Pancreas (tissue), 10 donors: Measurements from ENCODE around the gene RTEL1. TPM values are rescaled to one million over a fixed set of nuclear protein-coding genes. Genes with fewer than 3 reads are reported as not detected.

Experiments
- ATAC-seq, 4 donors: fragments of 200-7000 bp; cut with Tn5 transposase; one replicate each; pipeline versions ENCODE4 v1.8.0 to v1.9.1; 2020; ENCODE audit warnings: mild to moderate bottlenecking in 4 of 4, moderate library complexity in 4 of 4
- DNase-seq, 6 donors: peaks; one replicate each; pipeline ENCODE4 v3.0.0-alpha.2; 2020
- FAIRE-seq: peaks from 2 replicates; lab custom pipeline; 2012; peaks lifted over from hg19 to GRCh38; lab: Jason Lieb, UNC
- H3K27ac ChIP-seq, 4 donors: fragments of 200-600 bp; sonication (generic); 1 replicate in 3 of 4; 2 replicates in 1 of 4; pipeline versions ENCODE4 v1.5.0 to v1.8.0; 2020
- H3K27me3 ChIP-seq, 4 donors: fragments of 200-600 bp; one replicate each; pipeline ENCODE4 v1.8.0; 2021
- H3K36me3 ChIP-seq, 3 donors: fragments of 200-600 bp; sonication (generic) in 1 of 3; one replicate each; pipeline versions ENCODE4 v1.5.0 to v1.8.0; 2020 to 2021
- H3K4me1 ChIP-seq, 3 donors: fragments of 200-600 bp; one replicate each; pipeline ENCODE4 v1.8.0; 2021
- H3K4me3 ChIP-seq, 4 donors: fragments of 200-600 bp; sonication (generic) in 2 of 4; one replicate each; pipeline versions ENCODE4 v1.5.0 to v1.8.0; 2020 to 2021
- H3K9me3 ChIP-seq, 4 donors: fragments of 200-600 bp; one replicate each; pipeline ENCODE4 v1.8.0; 2021
- WGBS, 2 donors: extraction: QIAGEN DNeasy Blood & Tissue Kit; methylation state at CpG; one replicate each; pipeline ENCODE4 v1.1.7; 2013; 5-methylcytosine and 5-hydroxymethylcytosine counted together
- intact Hi-C, 3 donors: fragments of 100-400 bp; cut with DNase I; formaldehyde crosslinking; loops; one replicate each; pipeline versions ENCODE4 v1.11.1 to v1.14.2; 2022
- polyA plus RNA-seq, 2 donors: library from polyadenylated mRNA; stranded (reverse); fragments of 200-250 nt; gene quantifications; one replicate each; pipeline ENCODE4 v1.2.3, GENCODE V29; 2013
- total RNA-seq, 6 donors: library from RNA; stranded (reverse); fragmentation: NEBNext Ultra II Directional in 4 of 6; extraction: Animal tissue kit (Norgen Biotek cat#: 25700) in 4 of 6; gene quantifications; one replicate each; pipeline versions ENCODE4 v1.2.1 to v1.2.4, GENCODE V29; 2021 to 2023
- TF ChIP-seq, protein P1 (sequence below), 4 donors: fragments of 200-600 bp; sonication (generic) in 3 of 4; IDR thresholded peaks; one replicate each; pipeline versions ENCODE4 v1.5.0 to v1.8.0; 2021; ENCODE audit warnings: antibody characterized with exemption in 4 of 4
- donor health status: healthy with polysubstance abuse.
- donor health status: DM: no; HTN: no; CAD: no; lungs with moderate emphysema.
- donor health status: DM: no; HTN: no; CAD: no.
- donor health status: control.
- donor health status: control.
- donor health status: Bipolar disorder and iron deficiency.
- donor health status: DM: yes; HTN: yes; CAD: no.
- donor health status: DM: no; HTN: no; CAD: no.
- donor health status: DM: no; HTN: no; CAD: no.
- donor health status: DM: yes; HTN: yes; CAD: no.

RTEL1 gene
- total and polyA plus RNA-seq, 8 donors = 10.5 to 36.6 (median 15.0) TPM

DNA sequence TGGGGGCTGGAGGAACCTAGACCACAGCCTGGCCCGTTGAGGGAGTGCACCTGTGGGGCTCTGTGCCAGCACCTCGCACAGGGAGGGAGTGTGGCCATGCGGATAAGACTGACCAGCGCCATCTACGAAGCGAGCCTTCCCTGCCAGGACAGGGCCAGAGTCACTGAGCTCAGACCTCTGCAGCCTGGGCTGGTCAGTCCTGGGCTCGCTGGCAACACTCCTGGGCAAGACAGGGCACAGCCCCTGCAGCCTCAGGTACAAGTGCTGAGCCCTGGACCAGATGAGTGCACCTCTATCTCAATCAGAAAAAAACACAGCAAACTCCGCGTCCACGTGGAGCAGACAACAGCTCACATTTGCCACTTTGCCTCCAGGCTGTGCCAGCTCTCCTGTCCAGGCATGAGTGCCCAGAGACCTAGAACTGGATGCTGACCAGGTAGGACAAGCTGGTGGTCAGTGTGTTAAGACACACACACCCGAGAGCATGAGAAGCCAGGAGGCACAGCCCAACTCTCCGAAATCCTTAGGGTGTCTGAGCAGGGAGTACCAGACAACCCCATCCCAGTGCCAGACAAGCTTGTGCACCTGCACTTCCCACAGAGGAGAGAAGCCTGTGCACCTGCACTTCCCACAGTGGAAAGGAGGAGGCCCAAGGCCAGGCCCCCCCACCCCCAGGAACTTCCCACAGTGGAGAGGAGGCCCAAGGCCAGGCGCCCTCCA lies 44.8 kb downstream of the RTEL1 start:
- DNase-seq = no peak
- Histone ChIP-seq H3K27me3 (no peaks in the 10 kb centered on the region), H3K27ac (no peak overlapping the region), H3K4me3 (no peak overlapping the region), H3K9me3 (no peaks in the 10 kb centered on the region), H3K4me1 (peaks cover 0 to 6% (median 6%) of the 10 kb centered on the region in 3 donors), H3K36me3 (peaks cover 0 to 7% (median 0%) of the 10 kb centered on the region in 3 donors)
- ATAC-seq = no peak
- TF ChIP-seq, protein P1, sequence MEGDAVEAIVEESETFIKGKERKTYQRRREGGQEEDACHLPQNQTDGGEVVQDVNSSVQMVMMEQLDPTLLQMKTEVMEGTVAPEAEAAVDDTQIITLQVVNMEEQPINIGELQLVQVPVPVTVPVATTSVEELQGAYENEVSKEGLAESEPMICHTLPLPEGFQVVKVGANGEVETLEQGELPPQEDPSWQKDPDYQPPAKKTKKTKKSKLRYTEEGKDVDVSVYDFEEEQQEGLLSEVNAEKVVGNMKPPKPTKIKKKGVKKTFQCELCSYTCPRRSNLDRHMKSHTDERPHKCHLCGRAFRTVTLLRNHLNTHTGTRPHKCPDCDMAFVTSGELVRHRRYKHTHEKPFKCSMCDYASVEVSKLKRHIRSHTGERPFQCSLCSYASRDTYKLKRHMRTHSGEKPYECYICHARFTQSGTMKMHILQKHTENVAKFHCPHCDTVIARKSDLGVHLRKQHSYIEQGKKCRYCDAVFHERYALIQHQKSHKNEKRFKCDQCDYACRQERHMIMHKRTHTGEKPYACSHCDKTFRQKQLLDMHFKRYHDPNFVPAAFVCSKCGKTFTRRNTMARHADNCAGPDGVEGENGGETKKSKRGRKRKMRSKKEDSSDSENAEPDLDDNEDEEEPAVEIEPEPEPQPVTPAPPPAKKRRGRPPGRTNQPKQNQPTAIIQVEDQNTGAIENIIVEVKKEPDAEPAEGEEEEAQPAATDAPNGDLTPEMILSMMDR (IDR thresholded peaks at IDR 0.05) = no peak
- intact Hi-C loops = no loop called here
- FAIRE-seq = no peak
- 67 to 69% methylated on average over 12 to 13 of the region's 13 CpGs for WGBS, 2 donors

DNA sequence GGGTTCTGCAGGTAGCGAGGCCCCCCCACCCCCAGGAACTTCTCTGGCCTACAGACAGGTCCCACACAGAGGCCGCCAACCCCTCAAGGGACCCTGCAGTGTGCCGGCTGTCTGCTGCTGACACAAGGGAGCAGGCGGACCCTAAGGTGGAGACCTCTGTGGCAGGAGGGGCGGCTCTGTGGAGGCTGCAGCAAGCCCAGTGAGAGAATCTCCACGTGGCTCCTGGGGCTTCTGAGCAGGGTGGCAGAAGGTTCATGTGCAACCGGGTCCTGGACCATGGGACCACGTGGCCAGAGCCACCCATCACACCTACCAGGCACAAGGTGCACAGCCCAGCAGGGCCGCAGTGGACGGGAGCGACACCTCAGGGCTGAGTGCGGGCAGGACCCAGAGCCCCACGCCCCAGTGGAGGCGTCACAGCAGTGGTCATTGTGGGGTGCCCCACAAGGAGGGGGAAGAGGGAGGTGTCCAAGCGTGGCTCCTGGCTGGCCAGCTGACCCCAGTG lies 45.4 kb downstream of the RTEL1 start:
- H3K4me1 ChIP-seq = peaks cover 0 to 6% (median 6%) of the 10 kb centered on the region in 3 donors
- intact Hi-C loops = no loop called here
- H3K4me3 ChIP-seq = no peak overlapping the region
- FAIRE-seq = no peak
- H3K9me3 ChIP-seq = no peaks in the 10 kb centered on the region
- H3K27ac ChIP-seq = no peak overlapping the region
- peak in 1 of 6 donors; percentile 73 for DNase-seq
- TF ChIP-seq, protein P1 (IDR thresholded peaks at IDR 0.05) = no peak
- peaks cover 0 to 7% (median 0%) of the 10 kb centered on the region in 3 donors for H3K36me3 ChIP-seq
- 86 to 89% methylated on average over 14 to 15 of the region's 15 CpGs for WGBS, 2 donors
- ATAC-seq = no peak
- no peaks in the 10 kb centered on the region for H3K27me3 ChIP-seq

DNA sequence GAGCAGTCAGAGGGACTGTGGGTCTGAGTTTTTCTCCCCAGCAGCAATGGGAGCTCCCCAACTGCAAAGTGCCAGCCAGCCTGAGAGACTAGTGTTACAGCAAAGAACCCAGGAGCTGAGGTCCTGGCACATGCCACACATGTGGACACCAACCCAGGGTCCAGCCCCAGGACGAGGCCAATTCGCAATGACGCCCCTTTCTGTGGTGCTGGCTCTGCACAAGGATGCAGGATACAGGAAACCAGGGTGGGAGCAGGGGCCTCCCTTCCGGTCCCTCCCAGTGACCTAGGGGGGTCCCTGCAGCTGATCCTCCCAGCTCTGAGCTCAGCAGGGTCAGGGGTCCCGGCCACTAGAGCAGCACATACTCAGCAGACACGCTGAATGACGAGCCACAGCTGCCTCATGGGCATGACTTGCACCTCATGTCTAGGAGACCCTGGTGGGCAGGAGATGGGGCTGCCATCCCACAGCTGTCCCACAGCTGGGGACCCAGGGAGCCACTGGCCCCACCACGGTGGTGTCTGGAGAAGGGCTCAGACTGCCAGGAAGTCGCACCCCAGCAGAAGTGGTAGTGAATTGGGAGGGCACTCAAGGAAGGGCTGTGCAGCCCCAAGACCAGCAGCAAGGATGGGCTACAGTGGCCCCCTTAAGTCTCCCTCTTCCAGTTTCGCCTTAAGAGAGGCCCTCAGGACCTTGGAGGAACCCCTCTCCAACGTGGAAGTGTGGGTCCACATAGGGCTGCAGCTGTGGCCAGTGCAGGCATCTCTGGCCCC lies 46.0 kb downstream of the RTEL1 start:
- H3K4me3 ChIP-seq = no peak overlapping the region
- TF ChIP-seq, protein P1 (IDR thresholded peaks at IDR 0.05) = no peak
- H3K36me3 ChIP-seq = peaks cover 0 to 7% (median 0%) of the 10 kb centered on the region in 3 donors
- DNase-seq (peak in 1 of 6 donors; percentile 61), ATAC-seq (no peak), FAIRE-seq (no peak)
- H3K27ac ChIP-seq = no peak overlapping the region
- intact Hi-C loops = no loop called here
- WGBS, 2 donors = 87 to 91% methylated on average over 11 of the region's 11 CpGs
- H3K27me3 ChIP-seq = no peaks in the 10 kb centered on the region
- peaks cover 0 to 12% (median 6%) of the 10 kb centered on the region in 3 donors for H3K4me1 ChIP-seq
- H3K9me3 ChIP-seq = no peaks in the 10 kb centered on the region

DNA sequence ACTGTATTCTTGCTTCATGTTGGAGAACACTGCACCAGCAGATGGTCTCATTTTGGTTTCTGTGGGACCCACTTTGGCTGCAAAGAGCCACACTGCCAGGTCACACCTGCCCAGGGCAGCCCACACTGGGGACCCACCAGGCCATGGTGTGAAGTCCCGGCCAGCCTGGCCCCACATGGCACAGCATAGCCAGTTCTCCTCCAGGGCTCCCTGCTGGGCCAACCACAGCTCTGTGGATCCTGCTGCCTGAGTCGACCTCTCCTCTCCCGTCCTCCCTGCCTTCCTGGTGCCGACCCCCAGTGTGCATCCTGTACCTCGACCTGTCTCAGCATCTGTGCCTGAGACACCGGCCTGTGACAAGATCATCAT lies 46.6 kb downstream of the RTEL1 start:
- intact Hi-C loops = no loop called here

More for the DNA sequence above, 46.6 kb downstream of the RTEL1 start:
- 80 to 88% methylated on average over 6 of the region's 6 CpGs for WGBS, 2 donors
- no peaks in the 10 kb centered on the region for H3K9me3 ChIP-seq
- TF ChIP-seq, protein P1 (IDR thresholded peaks at IDR 0.05) = no peak
- ATAC-seq (no peak), DNase-seq (peak in 1 of 6 donors; percentile 63), FAIRE-seq (no peak)
- H3K4me3 ChIP-seq = no peak overlapping the region
- H3K27me3 ChIP-seq = no peaks in the 10 kb centered on the region
- peaks cover 0 to 7% (median 0%) of the 10 kb centered on the region in 3 donors for H3K36me3 ChIP-seq
- no peak overlapping the region for H3K27ac ChIP-seq
- H3K4me1 ChIP-seq = peaks cover 0 to 16% (median 6%) of the 10 kb centered on the region in 3 donors
